Retinal pigment epithelial cell (primary cell): ENCODE data around the gene GOLGA7B.
A peak's percentile ranks its signal among the peaks of the same experiment; 100 is the strongest.

Source experiments
- DNase-seq: peaks from one replicate; pipeline ENCODE4 v3.0.0-alpha.2; 2010; ENCODE audit warnings: low read depth
- H3K4me3 ChIP-seq: 2 replicates; pipeline ENCODE4 v1.5.1; 2011; ENCODE audit warnings: mild to moderate bottlenecking, low read length, control low read depth, moderate library complexity
- CTCF ChIP-seq: conservative IDR thresholded peaks from 2 replicates; pipeline ENCODE4 v1.5.1; 2011; ENCODE audit warnings: low read depth, low read length, control low read depth, inconsistent platforms

GOLGA7B gene

GRCh38 chr10:97849687-97850402, at the start of gene GOLGA7B:
GOLGA7B (plus strand) TSS chr10:97849843; CDS start chr10:97850304, 461 bp downstream.
- H3K4me3 ChIP-seq: peak within 1 kb of the TSS; percentile 47
- no peak for DNase-seq
- no peak for TF ChIP-seq CTCF

- H3K4me3 ChIP-seq: no peak overlapping the region
- no peak for TF ChIP-seq CTCF
- no peak for DNase-seq
These were observed 49.2 kb upstream of the GOLGA7B start for GRCh38 chr10:97800474-97800873.

GRCh38 chr10:97801422-97801821, 48.2 kb upstream of the GOLGA7B start:
- H3K4me3 ChIP-seq: no peak overlapping the region
- DNase-seq: no peak
- no peak for TF ChIP-seq CTCF

GRCh38 chr10:97805096-97805884, 44.4 kb upstream of the GOLGA7B start:
- no peak for DNase-seq
- TF ChIP-seq CTCF: no peak
- H3K4me3 ChIP-seq: no peak overlapping the region

- no peak for DNase-seq
- no peak overlapping the region for H3K4me3 ChIP-seq
- TF ChIP-seq CTCF: no peak
These were observed 43.7 kb upstream of the GOLGA7B start for GRCh38 chr10:97805949-97806348.

- peak; percentile 39 for DNase-seq
- H3K4me3 ChIP-seq: no peak overlapping the region
- TF ChIP-seq CTCF: no peak
These were observed 39.2 kb upstream of the GOLGA7B start for GRCh38 chr10:97810446-97810845.
